Measurements from ENCODE around the gene NECAB3. TPM values are rescaled to one million over a fixed set of nuclear protein-coding genes. Genes with fewer than 3 reads are reported as not detected.

NECAB3 gene
- polyA plus RNA-seq, 1 of the 3 experiments (the other 2 are of a cell fraction), result 20.1 TPM

DNA sequence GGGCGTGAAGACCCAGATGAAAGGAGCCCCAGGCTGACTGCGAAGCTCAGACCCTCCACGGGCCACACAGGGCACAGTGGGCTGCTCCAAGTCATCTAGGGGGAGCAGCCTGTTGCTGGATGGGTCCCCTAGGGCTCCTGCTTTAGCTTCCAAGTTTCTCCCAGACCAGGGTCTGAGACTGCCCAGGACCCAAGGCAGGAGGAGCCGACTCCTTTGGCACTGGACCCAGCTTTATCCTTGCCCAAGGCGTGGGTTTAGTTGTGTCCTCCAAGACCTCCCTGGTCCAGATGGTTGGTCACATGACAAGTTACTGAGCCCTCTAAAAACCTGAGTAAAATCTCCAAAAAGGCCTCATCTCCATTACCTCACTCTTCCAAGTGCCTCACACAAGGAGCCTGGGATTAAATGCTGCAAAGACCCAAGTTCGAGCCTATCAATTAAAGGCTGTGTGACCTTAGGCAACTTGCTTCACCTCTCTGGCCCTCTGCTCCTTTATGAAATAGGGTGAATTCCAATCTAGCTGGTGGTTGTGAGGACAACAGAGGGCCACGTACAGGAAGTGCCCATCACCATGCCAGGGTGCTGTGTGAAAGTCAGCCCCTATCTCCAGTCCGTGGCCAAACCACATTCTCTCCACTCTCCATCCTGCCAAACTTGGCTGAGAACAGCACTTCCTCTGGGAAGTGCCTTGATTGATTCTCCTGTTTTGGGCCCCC lies 2.5 kb downstream of the NECAB3 start (continued):
- TF ChIP-seq, protein P1, sequence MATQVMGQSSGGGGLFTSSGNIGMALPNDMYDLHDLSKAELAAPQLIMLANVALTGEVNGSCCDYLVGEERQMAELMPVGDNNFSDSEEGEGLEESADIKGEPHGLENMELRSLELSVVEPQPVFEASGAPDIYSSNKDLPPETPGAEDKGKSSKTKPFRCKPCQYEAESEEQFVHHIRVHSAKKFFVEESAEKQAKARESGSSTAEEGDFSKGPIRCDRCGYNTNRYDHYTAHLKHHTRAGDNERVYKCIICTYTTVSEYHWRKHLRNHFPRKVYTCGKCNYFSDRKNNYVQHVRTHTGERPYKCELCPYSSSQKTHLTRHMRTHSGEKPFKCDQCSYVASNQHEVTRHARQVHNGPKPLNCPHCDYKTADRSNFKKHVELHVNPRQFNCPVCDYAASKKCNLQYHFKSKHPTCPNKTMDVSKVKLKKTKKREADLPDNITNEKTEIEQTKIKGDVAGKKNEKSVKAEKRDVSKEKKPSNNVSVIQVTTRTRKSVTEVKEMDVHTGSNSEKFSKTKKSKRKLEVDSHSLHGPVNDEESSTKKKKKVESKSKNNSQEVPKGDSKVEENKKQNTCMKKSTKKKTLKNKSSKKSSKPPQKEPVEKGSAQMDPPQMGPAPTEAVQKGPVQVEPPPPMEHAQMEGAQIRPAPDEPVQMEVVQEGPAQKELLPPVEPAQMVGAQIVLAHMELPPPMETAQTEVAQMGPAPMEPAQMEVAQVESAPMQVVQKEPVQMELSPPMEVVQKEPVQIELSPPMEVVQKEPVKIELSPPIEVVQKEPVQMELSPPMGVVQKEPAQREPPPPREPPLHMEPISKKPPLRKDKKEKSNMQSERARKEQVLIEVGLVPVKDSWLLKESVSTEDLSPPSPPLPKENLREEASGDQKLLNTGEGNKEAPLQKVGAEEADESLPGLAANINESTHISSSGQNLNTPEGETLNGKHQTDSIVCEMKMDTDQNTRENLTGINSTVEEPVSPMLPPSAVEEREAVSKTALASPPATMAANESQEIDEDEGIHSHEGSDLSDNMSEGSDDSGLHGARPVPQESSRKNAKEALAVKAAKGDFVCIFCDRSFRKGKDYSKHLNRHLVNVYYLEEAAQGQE (IDR thresholded peaks at IDR 0.05; ENCODE audit: low read depth, low read length), result no peak
- TF ChIP-seq NFIC (IDR thresholded peaks at IDR 0.05; ENCODE audit: borderline replicate concordance) (no peak), SIN3A (IDR thresholded peaks at IDR 0.05; ENCODE audit: borderline replicate concordance, low read depth, low read length) (no peak), TEAD4 (IDR thresholded peaks at IDR 0.05; ENCODE audit: borderline replicate concordance, insufficient read depth) (no peak), POLR2AphosphoS5 (IDR thresholded peaks at IDR 0.05; ENCODE audit: low read depth, low read length) (no peak), JUND (IDR thresholded peaks at IDR 0.05) (no peak)
- TF ChIP-seq, protein P2, sequence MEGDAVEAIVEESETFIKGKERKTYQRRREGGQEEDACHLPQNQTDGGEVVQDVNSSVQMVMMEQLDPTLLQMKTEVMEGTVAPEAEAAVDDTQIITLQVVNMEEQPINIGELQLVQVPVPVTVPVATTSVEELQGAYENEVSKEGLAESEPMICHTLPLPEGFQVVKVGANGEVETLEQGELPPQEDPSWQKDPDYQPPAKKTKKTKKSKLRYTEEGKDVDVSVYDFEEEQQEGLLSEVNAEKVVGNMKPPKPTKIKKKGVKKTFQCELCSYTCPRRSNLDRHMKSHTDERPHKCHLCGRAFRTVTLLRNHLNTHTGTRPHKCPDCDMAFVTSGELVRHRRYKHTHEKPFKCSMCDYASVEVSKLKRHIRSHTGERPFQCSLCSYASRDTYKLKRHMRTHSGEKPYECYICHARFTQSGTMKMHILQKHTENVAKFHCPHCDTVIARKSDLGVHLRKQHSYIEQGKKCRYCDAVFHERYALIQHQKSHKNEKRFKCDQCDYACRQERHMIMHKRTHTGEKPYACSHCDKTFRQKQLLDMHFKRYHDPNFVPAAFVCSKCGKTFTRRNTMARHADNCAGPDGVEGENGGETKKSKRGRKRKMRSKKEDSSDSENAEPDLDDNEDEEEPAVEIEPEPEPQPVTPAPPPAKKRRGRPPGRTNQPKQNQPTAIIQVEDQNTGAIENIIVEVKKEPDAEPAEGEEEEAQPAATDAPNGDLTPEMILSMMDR (IDR thresholded peaks at IDR 0.05), result no peak
- TF ChIP-seq, protein P3, sequence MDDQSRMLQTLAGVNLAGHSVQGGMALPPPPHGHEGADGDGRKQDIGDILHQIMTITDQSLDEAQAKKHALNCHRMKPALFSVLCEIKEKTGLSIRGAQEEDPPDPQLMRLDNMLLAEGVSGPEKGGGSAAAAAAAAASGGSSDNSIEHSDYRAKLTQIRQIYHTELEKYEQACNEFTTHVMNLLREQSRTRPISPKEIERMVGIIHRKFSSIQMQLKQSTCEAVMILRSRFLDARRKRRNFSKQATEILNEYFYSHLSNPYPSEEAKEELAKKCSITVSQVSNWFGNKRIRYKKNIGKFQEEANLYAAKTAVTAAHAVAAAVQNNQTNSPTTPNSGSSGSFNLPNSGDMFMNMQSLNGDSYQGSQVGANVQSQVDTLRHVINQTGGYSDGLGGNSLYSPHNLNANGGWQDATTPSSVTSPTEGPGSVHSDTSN (IDR thresholded peaks at IDR 0.05), result no peak

DNA sequence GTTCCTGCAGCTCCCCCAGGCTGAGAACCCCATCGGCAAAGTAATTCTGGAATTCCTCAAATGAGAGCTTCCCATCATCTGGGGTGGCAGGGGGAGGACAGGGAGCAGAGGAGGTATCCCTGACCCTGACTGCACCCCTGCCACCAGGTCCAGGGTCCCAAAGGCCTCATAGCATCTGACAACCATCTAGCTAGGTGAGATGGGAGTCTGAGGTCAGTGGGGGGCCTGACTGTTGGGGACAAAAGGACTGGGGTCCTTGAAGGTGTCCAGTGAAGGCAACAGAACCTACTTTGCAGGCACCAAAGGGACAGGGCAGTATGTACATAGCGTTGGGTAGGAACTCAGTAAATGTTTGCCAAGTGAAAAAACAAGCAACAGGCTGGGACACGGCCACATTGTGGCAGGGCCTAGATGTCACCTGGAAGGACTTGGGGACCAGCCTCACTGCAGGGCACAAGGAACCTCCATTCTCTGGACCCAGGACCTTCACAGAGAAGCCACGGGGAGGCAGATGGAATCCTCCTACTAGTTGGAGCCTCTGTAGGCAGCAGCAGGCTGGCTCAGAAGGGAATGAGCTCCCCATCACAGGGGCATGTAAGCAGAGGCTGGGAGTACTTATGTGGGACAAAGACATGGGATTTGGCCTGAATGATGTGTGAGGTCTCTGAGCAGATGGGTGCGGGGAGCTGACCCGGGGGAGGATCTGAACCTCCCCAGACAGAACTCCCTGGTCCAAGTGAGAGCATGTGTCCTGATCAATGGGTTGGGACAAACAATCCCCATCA lies 3.3 kb downstream of the NECAB3 start:
- Histone ChIP-seq H3K27me3 (ENCODE audit: insufficient read depth) (no peaks in the 10 kb centered on the region), H3K4me3 (ENCODE audit: low read depth in 2 of 2, low read length in 1 of 2) (no peak overlapping the region), H4K20me1 (ENCODE audit: insufficient read depth) (0 out of 2 replicates have a peak, but pooled peaks cover 4% of the 10 kb centered on the region), H3F3A (replicated peaks; ENCODE audit: insufficient read depth) (peaks cover 29% of the 10 kb centered on the region), H3K27ac (ENCODE audit: low read depth in 2 of 2, low read length in 1 of 2) (no peak overlapping the region), H2AFZ (ENCODE audit: low read depth) (no peak overlapping the region), H3K79me2 (ENCODE audit: insufficient read depth) (peaks cover 10% of the 10 kb centered on the region; the same call in 1 of the 2 replicates), H3K4me1 (ENCODE audit: control insufficient read depth in 1 of 2, insufficient read depth in 2 of 2, low read depth in 1 of 2, low read length in 1 of 2) (peaks cover 8 to 50% of the 10 kb centered on the region in 2 experiments; a peak in 2 of 4 replicates), H3K9me2 (no peaks in the 10 kb centered on the region), H3K36me3 (replicated peaks in 1 of 2; ENCODE audit: control insufficient read depth in 1 of 2, insufficient read depth in 2 of 2, low read length in 1 of 2) (peaks cover 8 to 17% of the 10 kb centered on the region in 2 experiments), H3K9ac (no peak overlapping the region), H3K4me2 (no peak overlapping the region), H3K9me3 (no peaks in the 10 kb centered on the region)
- 100% methylated on average over 6 of the region's 6 CpGs for WGBS (ENCODE audit: low lambda C conversion rate)
- ChIA-PET CTCF (interaction anchor here (0.9 to 10.6 kb wide), 6 partner anchors 14 to 255 kb away, joined by 3 to 114 read pairs (median 4); partner anchors contain the start of gene ZNF341), POLR2A (no interaction called here)
- no peak for TF ChIP-seq POLR2AphosphoS5 (IDR thresholded peaks at IDR 0.05; ENCODE audit: low read depth, low read length)
- TF ChIP-seq RXRA (IDR thresholded peaks at IDR 0.05; ENCODE audit: borderline replicate concordance, low read depth), result no peak
- DNase-seq, result no peak
